Activated T-helper 17 cell treated with anti-CD3 and anti-CD28 coated beads, Interleukin-2, amount 50 U/mL, for 72 hours (primary cell): ENCODE results near the gene NEDD4. TPM values are rescaled to one million over a fixed set of nuclear protein-coding genes. Genes with fewer than 3 reads are reported as not detected.
"Not testable (repeated sequence)": the region's sequence is repeated elsewhere in the genome, so short reads cannot be mapped to it uniquely, and the experiment has no call there.

Experiments
- ATAC-seq: fragments of 150-1000 bp; cut with Tn5 transposase; replicated peaks from 2 replicates; pipeline ENCODE4 v1.10.0; 2021; ENCODE audit warnings: mild to moderate bottlenecking, moderate library complexity
- H3K27ac Mint-ChIP-seq: one replicate; pipeline ENCODE4 v1.8.0; 2022; ENCODE audit warnings: mixed read lengths
- H3K27me3 Mint-ChIP-seq: one replicate; pipeline ENCODE4 v1.8.0; 2022; ENCODE audit warnings: mixed read lengths
- H3K36me3 Mint-ChIP-seq: one replicate; pipeline ENCODE4 v1.8.0; 2022; ENCODE audit warnings: low read depth, mild to moderate bottlenecking, mixed read lengths
- H3K4me1 Mint-ChIP-seq: one replicate; pipeline ENCODE4 v1.8.0; 2022; ENCODE audit warnings: mixed read lengths
- H3K4me3 Mint-ChIP-seq: one replicate; pipeline ENCODE4 v1.8.0; 2022; ENCODE audit warnings: mild to moderate bottlenecking, mixed read lengths
- H3K9me3 Mint-ChIP-seq: one replicate; pipeline ENCODE4 v1.8.0; 2022; ENCODE audit warnings: mixed read lengths
- total RNA-seq, 2 donors: library from RNA; stranded (reverse); gene quantifications; one replicate each; pipeline ENCODE4 v1.2.3, GENCODE V29; 2022

NEDD4 gene
- total RNA-seq, 2 donors from 2014 or later, result 10.2 to 18.4 TPM

DNA sequence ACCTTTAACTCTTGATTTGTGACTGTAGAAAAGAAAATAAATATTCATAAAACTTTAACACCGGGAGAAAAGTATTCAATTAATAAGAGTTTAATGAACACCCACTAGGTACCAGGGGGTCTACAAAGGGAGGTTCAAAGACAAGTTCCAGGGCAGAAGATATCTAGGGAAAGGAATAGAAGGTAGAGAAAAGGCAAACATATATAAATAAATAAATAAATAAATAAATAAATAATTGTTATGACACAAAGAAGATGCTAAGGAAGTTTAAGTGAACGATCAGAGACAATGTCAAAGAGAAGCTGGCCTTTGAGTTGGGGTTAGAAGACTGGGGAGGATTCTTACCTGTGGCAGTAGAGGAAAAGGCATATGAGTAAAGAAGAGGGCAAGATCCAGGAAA lies 123.8 kb downstream of the NEDD4 start:
- H3K27me3 Mint-ChIP-seq, result no peaks in the 10 kb centered on the region
- H3K27ac Mint-ChIP-seq, result no peak overlapping the region
- ATAC-seq, result no peak
- H3K4me1 Mint-ChIP-seq, result no peaks in the 10 kb centered on the region
- no peak overlapping the region for H3K4me3 Mint-ChIP-seq
- no peaks in the 10 kb centered on the region for H3K9me3 Mint-ChIP-seq
- peaks cover 12% of the 10 kb centered on the region for H3K36me3 Mint-ChIP-seq

- peaks cover 12% of the 10 kb centered on the region for H3K36me3 Mint-ChIP-seq
- H3K9me3 Mint-ChIP-seq, result no peaks in the 10 kb centered on the region
- no peak for ATAC-seq
- H3K4me1 Mint-ChIP-seq, result no peaks in the 10 kb centered on the region
- H3K27me3 Mint-ChIP-seq, result no peaks in the 10 kb centered on the region
- H3K4me3 Mint-ChIP-seq, result no peak overlapping the region
- H3K27ac Mint-ChIP-seq, result no peak overlapping the region
These were observed 124.7 kb downstream of the NEDD4 start for GRCh38 chr15:55868707-55869106.

DNA sequence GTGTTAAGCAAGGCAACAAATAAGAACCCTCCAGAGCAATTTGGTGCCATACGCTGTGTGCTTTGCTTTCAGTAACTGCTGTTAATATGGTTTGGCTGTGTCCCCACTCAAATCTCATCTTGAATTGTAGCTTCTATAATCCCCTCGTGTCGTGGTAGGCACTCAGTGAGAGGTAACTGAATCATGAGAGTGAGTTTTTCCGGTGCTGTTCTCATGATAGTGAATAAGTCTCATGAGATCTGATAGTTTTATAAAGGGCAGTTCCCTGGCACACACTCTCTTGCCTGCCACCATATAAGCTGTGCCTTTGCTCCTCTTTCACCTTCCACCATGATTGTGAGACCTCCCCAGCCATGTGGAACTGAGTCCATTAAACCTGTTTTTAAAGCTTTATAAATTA lies 125.1 kb downstream of the NEDD4 start:
- H3K4me3 Mint-ChIP-seq, H3K27ac Mint-ChIP-seq, H3K27me3 Mint-ChIP-seq, H3K4me1 Mint-ChIP-seq, ATAC-seq, H3K9me3 Mint-ChIP-seq: not testable (repeated sequence)
- peaks cover 12% of the 10 kb centered on the region for H3K36me3 Mint-ChIP-seq

- no peak for ATAC-seq
- Mint-ChIP-seq H3K27ac (no peak overlapping the region), H3K4me3 (no peak overlapping the region), H3K4me1 (no peaks in the 10 kb centered on the region), H3K9me3 (no peaks in the 10 kb centered on the region), H3K27me3 (no peaks in the 10 kb centered on the region), H3K36me3 (peaks cover 35% of the 10 kb centered on the region)
These were observed 129.5 kb downstream of the NEDD4 start for GRCh38 chr15:55863911-55864310.

- Mint-ChIP-seq H3K36me3 (peaks cover 51% of the 10 kb centered on the region), H3K27ac (no peak overlapping the region), H3K4me1 (no peaks in the 10 kb centered on the region), H3K4me3 (no peak overlapping the region), H3K9me3 (no peaks in the 10 kb centered on the region), H3K27me3 (no peaks in the 10 kb centered on the region)
- no peak for ATAC-seq
These were observed 132.3 kb downstream of the NEDD4 start for GRCh38 chr15:55861115-55861514.

DNA sequence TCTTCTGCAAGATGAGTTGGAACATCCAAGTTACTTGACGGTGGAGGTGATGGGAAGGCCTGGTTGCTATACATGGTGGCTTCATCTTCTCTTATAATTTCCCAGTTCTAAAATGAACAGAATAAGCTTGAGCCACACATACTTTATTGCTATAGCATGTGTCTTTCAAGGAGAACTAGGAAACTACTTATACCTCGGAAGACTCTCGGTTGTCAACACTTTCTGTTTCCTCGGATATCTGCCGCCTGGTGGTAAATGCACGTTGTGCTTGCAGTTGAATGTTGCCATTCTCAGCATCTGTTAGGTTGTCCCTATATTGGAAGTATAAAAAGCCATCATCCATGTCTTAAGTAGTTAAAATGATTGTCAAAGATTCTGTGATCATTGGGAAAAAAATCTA lies 132.9 kb downstream of the NEDD4 start:
- Mint-ChIP-seq H3K9me3 (no peaks in the 10 kb centered on the region), H3K36me3 (peaks cover 51% of the 10 kb centered on the region), H3K27me3 (no peaks in the 10 kb centered on the region), H3K4me3 (no peak overlapping the region), H3K4me1 (no peaks in the 10 kb centered on the region), H3K27ac (no peak overlapping the region)
- ATAC-seq, result no peak

DNA sequence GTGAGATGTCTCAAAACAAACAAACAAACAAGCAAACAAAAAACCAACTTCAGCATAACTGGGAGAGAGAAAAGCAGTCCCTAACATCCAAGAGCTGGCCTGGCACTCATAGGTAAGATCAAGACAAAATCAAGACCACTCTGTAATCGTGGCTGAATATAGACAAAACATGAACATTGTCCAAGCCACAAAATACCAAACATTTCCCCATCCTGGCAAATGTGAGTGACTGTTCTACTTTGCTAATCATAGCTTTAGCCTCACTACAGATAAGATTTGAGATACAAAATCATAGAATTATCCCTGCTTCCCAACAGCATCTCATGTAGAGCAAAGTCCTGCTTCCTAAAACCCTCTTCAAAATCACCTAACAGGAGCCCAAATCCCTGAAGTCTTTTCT lies 133.7 kb downstream of the NEDD4 start:
- no peak overlapping the region for H3K4me3 Mint-ChIP-seq
- H3K9me3 Mint-ChIP-seq, result no peaks in the 10 kb centered on the region
- H3K4me1 Mint-ChIP-seq, result no peaks in the 10 kb centered on the region
- no peak overlapping the region for H3K27ac Mint-ChIP-seq
- peaks cover 55% of the 10 kb centered on the region for H3K36me3 Mint-ChIP-seq
- ATAC-seq, result no peak
- no peaks in the 10 kb centered on the region for H3K27me3 Mint-ChIP-seq

DNA sequence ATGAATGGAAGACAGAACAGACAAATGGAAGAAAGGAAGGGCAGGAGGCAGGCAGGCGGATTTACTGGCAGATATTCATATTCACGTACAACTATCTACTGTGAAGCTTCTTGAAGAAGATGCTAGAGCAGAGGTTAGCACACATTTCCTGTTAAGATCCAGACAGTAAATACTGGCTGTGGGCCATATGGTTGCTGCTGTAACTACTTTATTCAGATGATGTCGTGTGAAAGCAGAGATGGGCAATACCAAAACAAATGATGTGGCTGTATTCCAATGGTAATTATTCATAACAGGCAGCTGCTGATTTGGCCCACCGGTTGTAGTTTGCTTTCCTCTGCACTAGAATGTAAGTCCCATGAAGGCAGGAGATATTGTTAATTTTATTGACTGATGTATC lies 134.8 kb downstream of the NEDD4 start:
- Mint-ChIP-seq H3K4me1 (no peaks in the 10 kb centered on the region), H3K9me3 (no peaks in the 10 kb centered on the region), H3K4me3 (no peak overlapping the region), H3K27me3 (no peaks in the 10 kb centered on the region), H3K27ac (no peak overlapping the region), H3K36me3 (peaks cover 57% of the 10 kb centered on the region)
- ATAC-seq, result no peak

DNA sequence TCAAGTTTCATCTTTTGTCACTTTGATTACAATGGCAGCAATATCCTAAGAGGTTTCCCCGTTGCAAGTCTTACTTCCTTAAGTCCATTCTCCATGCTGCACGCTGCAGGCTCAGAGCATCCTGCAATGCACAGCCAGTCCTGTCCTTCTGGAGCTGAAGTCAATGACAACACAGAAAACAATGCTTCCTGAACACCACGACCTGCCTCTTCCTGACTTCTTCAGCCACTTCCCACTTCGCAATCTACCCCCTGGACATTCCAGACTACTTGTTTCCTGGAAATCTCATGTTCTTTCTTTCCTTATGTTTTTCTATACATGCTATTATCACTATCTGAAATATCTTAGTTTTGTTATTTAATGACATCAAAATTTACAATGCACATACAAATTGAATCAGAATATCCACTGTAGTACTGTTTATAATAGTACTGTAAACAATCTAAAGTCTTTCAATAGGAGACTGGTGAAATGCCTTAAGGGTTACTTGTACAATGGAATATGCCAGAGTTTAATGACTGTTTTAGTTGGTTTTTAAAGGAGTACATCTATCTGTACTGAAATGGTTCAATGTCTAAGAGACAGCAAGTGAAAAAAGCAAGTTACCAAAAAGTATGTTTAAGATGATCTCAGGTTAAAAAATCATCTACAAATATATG lies 136.8 kb downstream of the NEDD4 start:
- Mint-ChIP-seq H3K27ac (peak overlapping the region; percentile 4), H3K4me3 (no peak overlapping the region), H3K36me3 (peaks cover 62% of the 10 kb centered on the region), H3K4me1 (no peaks in the 10 kb centered on the region), H3K9me3 (no peaks in the 10 kb centered on the region), H3K27me3 (no peaks in the 10 kb centered on the region)
- no peak for ATAC-seq

DNA sequence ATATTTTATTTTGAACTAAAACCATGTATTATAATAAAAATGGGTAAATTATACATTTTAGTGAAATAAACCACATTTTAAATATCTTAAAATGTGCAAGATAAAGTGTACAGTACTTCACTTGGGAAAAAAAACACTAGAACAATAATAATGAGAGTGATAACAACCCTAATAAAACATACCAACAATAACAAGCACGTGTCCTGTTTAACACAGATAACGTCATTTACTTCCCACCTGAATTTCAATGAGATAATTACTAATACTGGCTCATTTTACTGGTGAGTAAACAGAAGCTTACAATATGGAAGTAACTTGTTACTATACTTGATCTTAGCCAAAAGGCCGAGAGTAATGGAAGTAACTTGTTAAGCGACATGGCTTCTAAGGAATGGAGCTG lies 140.3 kb downstream of the NEDD4 start:
- Mint-ChIP-seq H3K4me3 (no peak overlapping the region), H3K9me3 (no peaks in the 10 kb centered on the region), H3K27ac (no peak overlapping the region), H3K27me3 (no peaks in the 10 kb centered on the region), H3K4me1 (no peaks in the 10 kb centered on the region), H3K36me3 (peaks cover 48% of the 10 kb centered on the region)
- no peak for ATAC-seq

GRCh38 chr15:55846116-55846707 lies 147.2 kb downstream of the NEDD4 start:
- peak; percentile 64 for ATAC-seq
- H3K9me3 Mint-ChIP-seq, result no peaks in the 10 kb centered on the region
- no peak overlapping the region for H3K27ac Mint-ChIP-seq
- no peak overlapping the region for H3K4me3 Mint-ChIP-seq
- peaks cover 44% of the 10 kb centered on the region for H3K36me3 Mint-ChIP-seq
- H3K4me1 Mint-ChIP-seq, result no peaks in the 10 kb centered on the region
- no peaks in the 10 kb centered on the region for H3K27me3 Mint-ChIP-seq

DNA sequence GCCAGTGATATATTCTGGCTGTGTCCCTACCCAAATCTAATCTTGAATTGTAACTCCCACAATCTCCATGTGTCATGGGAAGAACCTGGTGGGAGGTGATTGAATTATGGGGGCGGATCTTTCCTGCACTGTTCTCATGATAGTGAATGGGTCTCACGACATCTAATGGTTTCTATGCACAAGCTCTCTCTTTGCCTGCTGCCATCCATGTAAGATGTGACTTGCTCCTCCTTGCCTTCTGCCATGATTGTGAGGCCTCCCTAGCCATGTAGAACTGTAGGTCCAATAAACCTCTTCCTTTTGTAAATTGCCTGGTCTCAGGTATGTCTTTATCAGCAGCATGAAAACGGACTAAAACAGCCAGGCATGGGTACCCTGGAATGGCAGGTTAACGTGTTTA lies 150.5 kb downstream of the NEDD4 start:
- H3K36me3 Mint-ChIP-seq, result peaks cover 41% of the 10 kb centered on the region

DNA sequence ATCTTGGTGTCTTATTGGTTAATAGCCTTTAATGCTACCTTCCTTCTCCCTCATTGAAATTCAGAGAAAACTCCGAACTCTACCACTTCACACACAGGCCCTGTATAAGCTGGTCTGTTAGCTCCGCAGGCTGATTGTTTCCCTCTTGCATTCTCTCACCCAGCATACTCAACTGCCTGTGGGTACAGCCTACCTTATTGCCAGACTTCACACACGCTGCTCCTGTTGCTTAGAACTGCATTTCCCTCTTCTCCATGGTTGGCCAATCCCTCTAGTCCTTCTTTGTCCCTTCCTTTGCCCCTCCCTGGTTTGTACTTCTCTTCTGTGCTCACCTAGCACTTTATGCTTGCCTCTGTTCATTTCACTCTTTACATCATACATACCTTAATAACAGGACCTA lies 157.5 kb downstream of the NEDD4 start:
- H3K27me3 Mint-ChIP-seq, result no peaks in the 10 kb centered on the region

More for the DNA sequence above, 150.5 kb downstream of the NEDD4 start:
- ATAC-seq, H3K4me3 Mint-ChIP-seq, H3K27ac Mint-ChIP-seq, H3K4me1 Mint-ChIP-seq, H3K27me3 Mint-ChIP-seq, H3K9me3 Mint-ChIP-seq: not testable (repeated sequence)

GRCh38 chr15:55834331-55834730 lies 159.1 kb downstream of the NEDD4 start:
- Mint-ChIP-seq H3K9me3 (no peaks in the 10 kb centered on the region), H3K4me3 (no peak overlapping the region), H3K36me3 (peaks cover 37% of the 10 kb centered on the region), H3K27me3 (no peaks in the 10 kb centered on the region), H3K27ac (no peak overlapping the region), H3K4me1 (peaks cover 15% of the 10 kb centered on the region)
- ATAC-seq, result no peak

More for the DNA sequence above, 157.5 kb downstream of the NEDD4 start:
- Mint-ChIP-seq H3K4me3 (no peak overlapping the region), H3K36me3 (peaks cover 39% of the 10 kb centered on the region), H3K4me1 (peaks cover 4% of the 10 kb centered on the region), H3K9me3 (no peaks in the 10 kb centered on the region), H3K27ac (no peak overlapping the region)
- no peak for ATAC-seq

DNA sequence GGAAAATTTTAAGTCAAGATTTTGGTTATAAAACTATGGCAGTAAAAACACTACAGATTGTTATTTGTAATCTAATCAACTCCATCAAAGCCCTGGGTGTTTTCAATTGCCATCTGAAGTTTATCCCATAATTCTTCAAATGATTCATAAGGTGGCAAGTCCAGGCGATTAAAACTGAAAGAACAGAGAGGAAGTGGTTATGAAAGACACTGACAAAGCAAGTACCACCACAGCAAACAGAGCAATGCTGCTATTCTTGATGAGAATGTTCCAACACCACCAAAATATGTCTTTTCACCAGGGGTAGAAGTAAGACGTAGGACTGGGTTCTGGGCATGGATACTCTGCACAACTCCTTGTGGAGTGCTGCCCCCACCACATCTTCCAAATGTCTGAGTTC lies 163.6 kb downstream of the NEDD4 start:
- H3K4me3 Mint-ChIP-seq, result peak overlapping the region; percentile 51

More for the DNA sequence above, 163.6 kb downstream of the NEDD4 start:
- no peaks in the 10 kb centered on the region for H3K9me3 Mint-ChIP-seq
- H3K4me1 Mint-ChIP-seq, result peaks cover 16% of the 10 kb centered on the region
- peak overlapping the region; percentile 77 for H3K27ac Mint-ChIP-seq
- no peaks in the 10 kb centered on the region for H3K27me3 Mint-ChIP-seq
- H3K36me3 Mint-ChIP-seq, result peaks cover 24% of the 10 kb centered on the region
- ATAC-seq, result peak; percentile 96
